Activated CD4-positive, alpha-beta T cell treated with anti-CD3 and anti-CD28 coated beads, Interleukin-2, Interleukin-6, amounts not matched to agents 100 ng/mL and 50 ng/mL, durations not matched to agents 16 hours and 8 hours (primary cell): ENCODE results near the gene SCAMP3.
A peak's percentile ranks its signal among the peaks of the same experiment; 100 is the strongest.

Source experiments
- DNase-seq: peaks from one replicate; pipeline ENCODE4 v3.0.0-alpha.2; 2020

Gene SCAMP3

GRCh38 chr1:155285063-155285462 lies 22.9 kb upstream of the SCAMP3 start:
- no peak for DNase-seq

- DNase-seq = no peak
Observed at GRCh38 chr1:155284476-155284875, 22.3 kb upstream of the SCAMP3 start.

- DNase-seq = no peak
Observed at GRCh38 chr1:155282488-155283091, 20.4 kb upstream of the SCAMP3 start.

DNA sequence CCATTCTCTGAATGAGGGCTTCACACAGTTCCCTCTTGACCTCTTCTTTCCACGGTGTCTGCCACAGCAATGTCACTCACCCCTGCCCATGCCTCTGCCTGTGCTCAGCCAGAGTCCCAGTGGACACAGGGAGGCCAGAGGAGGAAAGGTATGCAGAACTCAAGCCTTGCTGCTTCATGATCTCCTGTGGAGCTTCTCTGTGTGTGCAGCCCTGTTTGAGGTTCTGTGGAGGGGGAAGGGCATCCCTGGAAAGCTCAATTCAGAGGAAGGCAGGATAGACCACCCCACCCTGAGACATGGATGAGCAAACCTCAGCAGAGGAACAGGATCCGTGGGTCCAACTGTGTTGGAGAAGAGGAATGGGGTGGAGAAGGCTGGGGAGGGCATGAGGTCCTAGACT lies 17.1 kb upstream of the SCAMP3 start:
- DNase-seq = no peak

DNA sequence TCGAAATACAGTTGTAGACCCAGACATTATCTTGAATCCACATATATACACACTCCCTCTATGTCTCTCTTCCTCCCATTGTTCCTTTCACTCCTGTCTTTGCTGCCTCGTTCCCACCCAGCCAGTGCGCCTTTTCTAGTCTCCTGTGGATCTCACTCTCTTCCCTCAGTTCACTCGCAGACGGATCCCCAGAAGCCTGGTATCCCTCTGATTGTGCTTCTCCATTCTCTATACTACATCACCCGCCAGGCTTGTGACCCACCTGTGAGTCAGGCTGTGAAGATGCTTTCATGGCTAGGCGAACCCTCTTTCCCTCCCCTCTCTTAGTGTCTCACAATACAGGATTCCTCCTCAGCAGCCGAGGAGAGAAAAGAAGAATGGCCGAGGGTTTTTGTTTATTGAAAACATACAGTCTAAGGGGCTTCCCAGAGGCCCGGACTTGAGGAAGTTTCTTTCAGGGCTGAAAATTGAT lies 16.6 kb upstream of the SCAMP3 start:
- DNase-seq = no peak

GRCh38 chr1:155277902-155278688 lies 15.9 kb upstream of the SCAMP3 start:
- DNase-seq = peak; percentile 57

GRCh38 chr1:155277070-155277901 lies 15.1 kb upstream of the SCAMP3 start, which contains the start of gene HCN3:
HCN3 (plus strand) TSS chr1:155277463; CDS start chr1:155277591, 128 bp downstream.
- DNase-seq = peak; percentile 97

GRCh38 chr1:155273343-155274245 lies 11.4 kb upstream of the SCAMP3 start, which contains the start of gene CLK2:
CLK2 (minus strand) TSS chr1:155273504; CDS start chr1:155270977, 2,527 bp downstream.
- DNase-seq = peak; percentile 98

- DNase-seq = no peak
Observed at GRCh38 chr1:155272466-155273342, 10.5 kb upstream of the SCAMP3 start.

GRCh38 chr1:155269381-155269780 lies 7.2 kb upstream of the SCAMP3 start:
- DNase-seq = no peak

- no peak for DNase-seq
Observed at GRCh38 chr1:155268630-155269029, 6.5 kb upstream of the SCAMP3 start.

GRCh38 chr1:155267373-155267772 lies 5.2 kb upstream of the SCAMP3 start:
- no peak for DNase-seq

DNA sequence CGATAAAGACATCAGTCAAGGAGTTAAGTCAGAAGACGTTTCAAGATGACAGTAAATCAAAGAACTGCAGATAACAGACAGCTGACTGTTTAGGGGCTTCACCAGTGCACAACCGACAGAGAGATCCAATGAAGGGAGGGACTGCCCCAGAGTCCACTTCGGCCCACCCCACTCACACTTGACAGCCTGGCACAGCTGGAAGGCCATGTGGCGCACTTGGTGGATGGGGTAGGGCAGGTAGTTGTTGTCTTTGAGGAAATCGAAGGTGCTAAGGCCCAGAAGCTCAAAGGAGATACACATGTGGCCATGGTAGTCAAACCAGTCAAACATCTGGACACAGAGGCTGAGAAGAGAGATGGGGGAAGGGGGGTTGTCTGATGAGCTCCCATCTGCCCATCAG lies 4.4 kb upstream of the SCAMP3 start:
- no peak for DNase-seq

- no peak for DNase-seq
Observed at GRCh38 chr1:155263067-155263466, 907 bp upstream of the SCAMP3 start.

- DNase-seq = peak; percentile 51
Observed at GRCh38 chr1:155261493-155261851, 688 bp downstream of the SCAMP3 start.

- DNase-seq = no peak
Observed at GRCh38 chr1:155260276-155260675, 1.9 kb downstream of the SCAMP3 start.

DNA sequence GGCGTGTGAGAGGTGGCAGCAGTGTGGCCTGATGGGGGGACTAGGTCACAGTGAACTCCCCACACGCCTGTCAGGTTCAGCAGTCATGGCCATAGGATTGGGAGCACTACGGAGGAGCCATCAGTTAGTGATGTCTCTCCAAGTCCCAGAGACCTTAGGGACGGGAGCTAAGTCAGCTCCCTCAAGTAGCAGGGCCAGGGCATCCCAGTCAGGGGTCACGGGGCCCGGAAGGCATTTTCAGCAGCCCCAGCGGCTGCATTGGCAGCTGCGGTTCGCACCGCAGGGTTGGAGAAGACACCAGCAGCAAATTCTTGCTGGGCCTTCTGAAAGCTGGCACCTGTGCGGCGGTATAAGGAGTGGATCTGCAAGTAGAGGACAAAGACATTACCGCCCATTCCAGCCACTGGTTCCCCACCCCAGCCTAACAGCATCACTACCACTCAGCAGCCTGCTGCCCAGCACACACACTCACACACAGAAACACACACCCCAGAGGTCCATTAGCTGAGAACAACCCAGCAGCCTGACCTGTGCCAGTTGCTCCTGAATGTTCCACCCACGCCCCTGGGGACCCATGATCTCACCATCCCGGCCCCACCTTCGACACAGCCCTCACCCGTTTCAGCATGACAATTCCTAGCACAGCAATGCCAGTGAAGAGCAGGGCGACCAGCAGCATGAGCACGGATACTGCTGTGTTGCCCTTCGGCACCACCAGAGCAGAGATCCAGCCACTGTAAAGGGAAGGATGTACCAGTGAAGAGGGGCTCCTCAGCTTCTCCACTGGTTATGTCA lies 5.9 kb downstream of the SCAMP3 start:
- DNase-seq = no peak

GRCh38 chr1:155255243-155256007 lies 6.7 kb downstream of the SCAMP3 start, which contains the start of gene ENTREP3:
ENTREP3 (minus strand) TSS chr1:155255483; CDS start chr1:155254877, 606 bp downstream.
- DNase-seq = peak; percentile 89

DNA sequence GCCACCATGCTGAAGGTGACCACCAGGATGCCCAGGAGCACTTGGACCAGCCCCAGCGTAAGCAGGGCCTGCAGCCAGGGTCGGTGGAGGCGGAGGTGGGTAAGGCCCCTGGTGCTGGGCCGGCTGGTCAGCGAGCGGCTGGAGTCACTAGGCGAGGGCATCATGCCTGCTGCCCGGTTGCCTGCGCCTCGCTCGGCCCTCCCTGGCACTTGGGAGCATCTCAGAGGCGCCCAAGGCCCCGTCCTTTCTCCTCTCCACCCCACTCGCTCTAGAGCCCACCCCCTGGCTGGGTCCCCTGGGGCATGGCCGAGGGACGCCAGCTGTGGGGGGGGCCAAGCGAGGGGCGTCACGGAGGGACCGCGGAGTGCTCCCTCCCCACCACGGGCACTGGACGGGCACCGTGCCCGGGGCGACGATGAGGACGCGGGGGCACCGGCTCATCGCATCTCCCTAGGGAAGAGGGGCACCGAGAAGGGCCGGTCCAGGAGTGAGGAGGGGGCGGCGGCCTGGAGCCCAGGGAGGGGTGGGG lies 7.4 kb downstream of the SCAMP3 start:
- DNase-seq = no peak
